Head of caudate nucleus (tissue), 42 donors: Measurements from ENCODE around the gene KRTAP10-12.

Experiments
- DNase-seq, 42 donors: peaks; one replicate each; pipeline versions ENCODE4 v3.0.0 to v3.0.0-alpha.2; 2020 to 2021; ENCODE audit warnings: mixed read lengths in 7 of 42
- intact Hi-C: fragments of 100-400 bp; cut with DNase I; formaldehyde crosslinking; loops from one replicate; pipeline ENCODE4 v1.15.0; 2022

The KRTAP10-12 gene

GRCh38 chr21:44706706-44707581, 10.0 kb downstream of the KRTAP10-12 start:
- intact Hi-C loops: no loop called here
- peak in 8 of 42 donors; percentile 6 to 41 (median 26) for DNase-seq

GRCh38 chr21:44708213-44708865, 11.4 kb downstream of the KRTAP10-12 start:
- intact Hi-C loops: no loop called here
- peak in 10 of 42 donors; percentile 5 to 37 (median 16) for DNase-seq

- DNase-seq: peak in 5 of 42 donors; percentile 9 to 42 (median 25)
- intact Hi-C loops: no loop called here
Observed at GRCh38 chr21:44708866-44709425, 12.0 kb downstream of the KRTAP10-12 start.

- intact Hi-C loops: no loop called here
- DNase-seq: peak; percentile 36 to 90 (median 74)
Observed at GRCh38 chr21:44709426-44710293, 12.7 kb downstream of the KRTAP10-12 start.

GRCh38 chr21:44710294-44710665, 13.3 kb downstream of the KRTAP10-12 start:
- intact Hi-C loops: no loop called here
- peak in 9 of 42 donors; percentile 9 to 42 (median 29) for DNase-seq

GRCh38 chr21:44710756-44711326, 13.9 kb downstream of the KRTAP10-12 start:
- intact Hi-C loops: no loop called here
- DNase-seq: peak in 12 of 42 donors; percentile 6 to 62 (median 30)

GRCh38 chr21:44711327-44712202, 14.6 kb downstream of the KRTAP10-12 start, which contains the start of gene TSPEAR:
Gene TSPEAR, minus strand, starts transcription at chr21:44711572. Its CDS starts 58 bp downstream, at chr21:44711514.
- DNase-seq: peak in 9 of 42 donors; percentile 6 to 30 (median 13)
- intact Hi-C loops: no loop called here

- peak in 8 of 42 donors; percentile 4 to 23 (median 6) for DNase-seq
- intact Hi-C loops: no loop called here
Observed at GRCh38 chr21:44712203-44713028, 15.4 kb downstream of the KRTAP10-12 start.

GRCh38 chr21:44713130-44713529, 16.2 kb downstream of the KRTAP10-12 start:
- intact Hi-C loops: no loop called here
- peak in 6 of 42 donors; percentile 2 to 24 (median 9) for DNase-seq

- intact Hi-C loops: no loop called here
- peak in 8 of 42 donors; percentile 4 to 35 (median 16) for DNase-seq
Observed at GRCh38 chr21:44713846-44714245, 16.9 kb downstream of the KRTAP10-12 start.

- DNase-seq: peak in 4 of 42 donors; percentile 0 to 26 (median 6)
- intact Hi-C loops: no loop called here
Observed at GRCh38 chr21:44714905-44715304, 17.9 kb downstream of the KRTAP10-12 start.

GRCh38 chr21:44716984-44717383, 20.0 kb downstream of the KRTAP10-12 start:
- DNase-seq: no peak
- intact Hi-C loops: no loop called here

GRCh38 chr21:44718093-44718492, 21.1 kb downstream of the KRTAP10-12 start:
- no peak for DNase-seq
- intact Hi-C loops: no loop called here

GRCh38 chr21:44718571-44718970, 21.6 kb downstream of the KRTAP10-12 start:
- DNase-seq: peak in 2 of 42 donors; percentile 7 to 8
- intact Hi-C loops: no loop called here

GRCh38 chr21:44720170-44720569, 23.2 kb downstream of the KRTAP10-12 start:
- intact Hi-C loops: no loop called here
- DNase-seq: no peak

GRCh38 chr21:44722731-44723130, 25.8 kb downstream of the KRTAP10-12 start:
- intact Hi-C loops: no loop called here
- peak in 2 of 42 donors; percentile 26 to 32 for DNase-seq
